Left lung (tissue), 10 donors: ENCODE measurements around the gene LGALS3BP. TPM values are rescaled to one million over a fixed set of nuclear protein-coding genes. Genes with fewer than 3 reads are reported as not detected.

Source experiments
- ATAC-seq: fragments of 200-7000 bp; cut with Tn5 transposase; one replicate; pipeline ENCODE4 v1.9.1; 2020; ENCODE audit warnings: moderate library complexity
- DNase-seq, 4 donors: peaks; one replicate each; pipeline ENCODE4 v3.0.0-alpha.2; 2013 to 2020
- H3K27ac ChIP-seq, 2 donors: fragments of 200-600 bp; sonication (generic) in 1 of 2; one replicate each; pipeline versions ENCODE4 v1.5.0 to v1.8.0; 2020 to 2021
- H3K27me3 ChIP-seq, 2 donors: fragments of 200-600 bp; sonication (generic) in 1 of 2; one replicate each; pipeline versions ENCODE4 v1.5.0 to v1.8.0; 2020 to 2021
- H3K36me3 ChIP-seq, 2 donors: fragments of 200-600 bp; sonication (generic) in 1 of 2; one replicate each; pipeline versions ENCODE4 v1.5.0 to v1.8.0; 2020 to 2021
- H3K4me1 ChIP-seq, 2 donors: fragments of 200-600 bp; one replicate each; pipeline ENCODE4 v1.8.0; 2021
- H3K4me3 ChIP-seq, 2 donors: fragments of 200-600 bp; sonication (generic) in 1 of 2; one replicate each; pipeline versions ENCODE4 v1.5.0 to v1.8.0; 2020 to 2021; ENCODE audit warnings: mild to moderate bottlenecking in 1 of 2
- H3K9me3 ChIP-seq, 2 donors: fragments of 200-600 bp; sonication (generic) in 1 of 2; one replicate each; pipeline versions ENCODE4 v1.5.0 to v1.8.0; 2020 to 2021
- intact Hi-C, 2 donors: fragments of 100-400 bp; cut with DNase I; formaldehyde crosslinking; loops; one replicate each; pipeline versions ENCODE4 v1.11.2 to v1.14.2; 2022
- polyA plus RNA-seq, 6 donors: library from polyadenylated mRNA; unstranded; fragments of 120-200 nt; gene quantifications; one replicate each; pipeline ENCODE4 v1.2.1, GENCODE V29; 2013; ENCODE audit not compliant: insufficient read length in 6 of 6
- total RNA-seq, 2 donors: library from RNA; stranded (reverse); fragmentation: NEBNext Ultra II Directional; extraction: Animal tissue kit (Norgen Biotek cat#: 25700); gene quantifications; one replicate each; pipeline ENCODE4 v1.2.1, GENCODE V29; 2021
- TF ChIP-seq, protein P1 (sequence below), 2 donors: fragments of 200-600 bp; sonication (generic) in 1 of 2; IDR thresholded peaks; one replicate each; pipeline versions ENCODE4 v1.5.0 to v1.8.0; 2021; ENCODE audit warnings: antibody characterized with exemption in 2 of 2
- donor health status: DM: no; HTN: yes; CAD: no.
- donor health status: DM: no; HTN: no; CAD: no.

Gene LGALS3BP
- total and polyA plus RNA-seq, 8 donors, result 155 to 688 (median 183) TPM

DNA sequence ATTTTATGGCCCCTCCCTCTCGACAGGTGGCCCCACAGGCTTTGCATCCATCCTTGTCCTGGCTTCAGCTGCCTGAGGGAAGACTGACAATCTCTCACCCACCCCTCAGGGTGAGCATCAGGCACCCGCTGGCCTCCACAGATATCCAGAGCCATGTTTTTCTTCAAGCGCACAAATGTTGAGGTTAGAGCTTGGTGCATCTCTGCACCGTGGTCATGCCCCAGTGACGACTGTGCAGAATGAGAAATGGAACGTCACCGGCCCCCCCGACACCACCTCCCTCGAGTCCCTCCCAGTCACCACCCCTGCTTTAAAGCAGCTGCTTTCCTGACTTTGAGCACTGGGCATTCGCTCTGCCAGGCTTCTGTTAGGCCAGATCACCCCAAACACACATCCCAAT, 34.8 kb downstream of the LGALS3BP start:
- no peak overlapping the region for H3K4me3 ChIP-seq
- no peaks in the 10 kb centered on the region for H3K36me3 ChIP-seq
- intact Hi-C loops, result no loop called here
- H3K27me3 ChIP-seq, result no peaks in the 10 kb centered on the region
- H3K4me1 ChIP-seq, result no peaks in the 10 kb centered on the region
- DNase-seq, result no peak
- no peak for ATAC-seq
- peaks cover 0 to 3% of the 10 kb centered on the region in 2 donors for H3K9me3 ChIP-seq
- TF ChIP-seq, protein P1, sequence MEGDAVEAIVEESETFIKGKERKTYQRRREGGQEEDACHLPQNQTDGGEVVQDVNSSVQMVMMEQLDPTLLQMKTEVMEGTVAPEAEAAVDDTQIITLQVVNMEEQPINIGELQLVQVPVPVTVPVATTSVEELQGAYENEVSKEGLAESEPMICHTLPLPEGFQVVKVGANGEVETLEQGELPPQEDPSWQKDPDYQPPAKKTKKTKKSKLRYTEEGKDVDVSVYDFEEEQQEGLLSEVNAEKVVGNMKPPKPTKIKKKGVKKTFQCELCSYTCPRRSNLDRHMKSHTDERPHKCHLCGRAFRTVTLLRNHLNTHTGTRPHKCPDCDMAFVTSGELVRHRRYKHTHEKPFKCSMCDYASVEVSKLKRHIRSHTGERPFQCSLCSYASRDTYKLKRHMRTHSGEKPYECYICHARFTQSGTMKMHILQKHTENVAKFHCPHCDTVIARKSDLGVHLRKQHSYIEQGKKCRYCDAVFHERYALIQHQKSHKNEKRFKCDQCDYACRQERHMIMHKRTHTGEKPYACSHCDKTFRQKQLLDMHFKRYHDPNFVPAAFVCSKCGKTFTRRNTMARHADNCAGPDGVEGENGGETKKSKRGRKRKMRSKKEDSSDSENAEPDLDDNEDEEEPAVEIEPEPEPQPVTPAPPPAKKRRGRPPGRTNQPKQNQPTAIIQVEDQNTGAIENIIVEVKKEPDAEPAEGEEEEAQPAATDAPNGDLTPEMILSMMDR (IDR thresholded peaks at IDR 0.05), result no peak
- H3K27ac ChIP-seq, result no peak overlapping the region

DNA sequence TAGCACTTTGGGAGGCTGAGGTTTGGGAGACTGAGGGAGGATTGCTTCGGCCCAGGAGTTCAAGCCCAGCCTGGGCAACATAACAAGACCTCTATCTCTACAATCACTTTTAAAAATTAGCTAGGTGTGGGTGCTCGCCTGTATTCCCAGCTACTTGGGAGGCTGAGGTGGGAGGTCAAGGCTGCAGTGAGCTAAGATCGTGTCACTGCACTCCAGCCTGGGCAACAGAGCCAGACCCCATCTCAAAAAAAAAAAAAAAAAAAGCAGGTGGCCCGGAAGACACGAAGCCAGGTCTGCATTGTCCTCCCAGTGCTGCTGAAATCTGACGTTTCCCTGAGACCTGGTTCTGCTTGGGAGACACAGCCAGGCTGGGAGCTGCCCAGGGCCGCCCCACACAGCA, 35.7 kb downstream of the LGALS3BP start:
- Histone ChIP-seq H3K27ac (no peak overlapping the region), H3K9me3 (no peaks in the 10 kb centered on the region), H3K36me3 (no peaks in the 10 kb centered on the region), H3K4me1 (no peaks in the 10 kb centered on the region), H3K4me3 (no peak overlapping the region), H3K27me3 (no peaks in the 10 kb centered on the region)
- DNase-seq (no peak), ATAC-seq (no peak)
- TF ChIP-seq, protein P1 (IDR thresholded peaks at IDR 0.05), result no peak
- intact Hi-C loops, result no loop called here

DNA sequence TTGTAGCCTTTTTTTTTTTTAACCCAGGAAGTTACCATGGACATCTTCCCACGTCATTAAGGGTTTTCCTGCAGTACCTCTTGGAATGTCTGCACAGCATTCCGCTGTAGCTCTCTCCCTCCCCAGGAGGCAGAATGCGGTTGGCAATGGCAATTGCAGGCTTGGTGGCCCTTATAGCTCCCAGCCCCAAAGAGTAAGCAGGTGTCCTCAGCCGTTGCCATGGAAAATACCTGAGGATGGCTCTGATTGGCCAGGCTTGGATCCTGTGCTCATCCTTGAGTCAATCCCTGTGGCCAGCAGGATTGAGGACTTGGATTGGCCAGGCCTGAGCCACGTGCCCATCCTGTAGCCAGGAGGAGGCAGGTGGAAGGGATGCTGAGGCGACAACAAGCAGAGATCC, 39.0 kb downstream of the LGALS3BP start:
- no peak for DNase-seq

DNA sequence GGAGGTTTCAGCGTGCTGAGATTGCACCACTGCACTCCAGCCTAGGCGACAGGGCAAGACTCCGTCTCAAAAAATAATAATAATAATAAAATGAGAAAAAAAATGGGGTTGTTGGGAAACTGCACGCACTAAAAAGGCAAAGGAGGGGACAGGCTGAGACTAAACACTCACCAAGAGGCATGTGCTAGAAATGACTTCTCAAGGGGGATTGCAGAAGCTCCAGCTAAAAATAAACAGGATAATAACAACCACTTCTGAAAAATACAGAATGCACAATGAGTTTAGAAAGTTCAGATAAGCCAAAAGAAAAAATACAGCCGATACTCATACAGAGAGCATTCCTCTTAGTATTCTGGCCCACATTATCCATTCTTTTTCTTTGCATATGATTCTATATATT, 39.5 kb downstream of the LGALS3BP start:
- H3K27me3 ChIP-seq, result no peaks in the 10 kb centered on the region
- H3K4me1 ChIP-seq, result no peaks in the 10 kb centered on the region
- DNase-seq, result no peak
- TF ChIP-seq, protein P1 (IDR thresholded peaks at IDR 0.05), result no peak
- no peak for ATAC-seq
- H3K4me3 ChIP-seq, result no peak overlapping the region
- intact Hi-C loops, result no loop called here
- no peak overlapping the region for H3K27ac ChIP-seq
- H3K36me3 ChIP-seq, result no peaks in the 10 kb centered on the region
- no peaks in the 10 kb centered on the region for H3K9me3 ChIP-seq

More for the DNA sequence above, 39.0 kb downstream of the LGALS3BP start:
- Histone ChIP-seq H3K4me3 (no peak overlapping the region), H3K9me3 (no peaks in the 10 kb centered on the region), H3K36me3 (no peaks in the 10 kb centered on the region), H3K4me1 (no peaks in the 10 kb centered on the region), H3K27ac (no peak overlapping the region), H3K27me3 (no peaks in the 10 kb centered on the region)
- no peak for ATAC-seq
- TF ChIP-seq, protein P1 (IDR thresholded peaks at IDR 0.05), result no peak
- intact Hi-C loops, result no loop called here

DNA sequence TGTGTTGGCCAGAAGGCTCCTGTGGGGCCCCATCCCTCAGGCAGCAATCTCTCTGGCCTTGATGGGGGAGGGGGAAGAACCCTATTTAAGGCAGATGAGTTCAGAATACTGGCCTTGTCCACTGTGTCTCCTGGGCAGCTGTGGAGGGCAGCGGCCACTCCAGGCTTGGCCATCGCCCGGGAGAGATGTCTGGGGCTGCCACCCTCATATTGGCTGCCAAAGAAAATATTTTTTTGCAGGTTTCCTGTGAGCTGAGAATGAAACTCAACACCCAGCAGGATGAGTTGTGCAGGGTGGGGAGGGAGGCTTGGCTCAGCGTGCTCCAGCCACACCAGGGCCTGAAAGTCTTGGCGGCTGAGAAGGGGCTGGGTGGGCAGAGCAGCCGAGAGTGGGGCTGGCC, 40.1 kb downstream of the LGALS3BP start:
- Histone ChIP-seq H3K4me3 (no peak overlapping the region), H3K36me3 (no peaks in the 10 kb centered on the region), H3K9me3 (no peaks in the 10 kb centered on the region), H3K27ac (no peak overlapping the region), H3K4me1 (peaks cover 3 to 4% of the 10 kb centered on the region in 2 donors), H3K27me3 (no peaks in the 10 kb centered on the region)
- intact Hi-C loops, result no loop called here
- DNase-seq (no peak), ATAC-seq (no peak)
- TF ChIP-seq, protein P1 (IDR thresholded peaks at IDR 0.05), result no peak
